Measurements from ENCODE around the gene NFATC2. TPM values are rescaled to one million over a fixed set of nuclear protein-coding genes. Genes with fewer than 3 reads are reported as not detected.

Gene NFATC2
- polyA plus RNA-seq, 1 experiment: 0.21 TPM

GRCh38 chr20:51514249-51514648, 28.3 kb downstream of the NFATC2 start:
- H3K4me3 ChIP-seq (ENCODE audit: low read depth, low read length): no peak overlapping the region
- no peaks in the 10 kb centered on the region; the same call in 1 of the 2 replicates for H3K27me3 ChIP-seq (ENCODE audit: control insufficient read depth, insufficient read depth, low read length)
- DNase-seq (ENCODE audit: low read depth): no peak
- TF ChIP-seq CTCF (IDR thresholded peaks at IDR 0.05; ENCODE audit: insufficient read depth, low read depth, low read length): no peak
- H3K36me3 ChIP-seq (ENCODE audit: control insufficient read depth, insufficient read depth, low read length): no peaks in the 10 kb centered on the region
- CTCF ChIA-PET: interaction anchor here (0.6 to 1.2 kb wide), 4 partner anchors 9 to 57 kb away, joined by 3 to 4 read pairs (median 3); no protein-coding TSS in a partner anchor
- POLR2A ChIA-PET: no interaction called here

DNA sequence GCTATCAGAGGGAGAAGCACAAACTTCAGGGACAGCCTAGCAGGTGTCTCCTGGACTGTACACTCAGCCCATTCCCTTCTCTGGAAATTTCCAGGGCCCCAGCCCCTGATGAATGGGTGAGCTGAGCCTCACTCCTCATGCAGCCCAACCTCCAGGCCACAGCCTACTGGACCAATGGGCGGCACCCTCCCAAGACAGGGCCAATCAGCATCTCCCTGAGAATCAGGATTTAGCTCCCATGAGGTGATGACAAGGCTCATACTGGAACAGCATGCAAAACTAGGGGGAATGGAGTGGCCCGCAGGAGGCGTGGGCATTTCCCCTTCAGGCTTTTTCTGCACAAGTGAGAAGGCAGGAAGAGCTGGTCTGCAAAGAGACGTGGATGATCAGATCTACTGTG, 29.0 kb downstream of the NFATC2 start:
- ChIA-PET POLR2A (no interaction called here), CTCF (interaction anchor here (1.2 kb wide), 2 partner anchors 11 to 45 kb away, joined by 3 read pairs; no protein-coding TSS in a partner anchor)
- no peaks in the 10 kb centered on the region; the same call in 1 of the 2 replicates for H3K27me3 ChIP-seq (ENCODE audit: control insufficient read depth, insufficient read depth, low read length)
- H3K36me3 ChIP-seq (ENCODE audit: control insufficient read depth, insufficient read depth, low read length): no peaks in the 10 kb centered on the region
- DNase-seq (ENCODE audit: low read depth): no peak
- no peak for TF ChIP-seq CTCF (IDR thresholded peaks at IDR 0.05; ENCODE audit: insufficient read depth, low read depth, low read length)
- H3K4me3 ChIP-seq (ENCODE audit: low read depth, low read length): no peak overlapping the region

DNA sequence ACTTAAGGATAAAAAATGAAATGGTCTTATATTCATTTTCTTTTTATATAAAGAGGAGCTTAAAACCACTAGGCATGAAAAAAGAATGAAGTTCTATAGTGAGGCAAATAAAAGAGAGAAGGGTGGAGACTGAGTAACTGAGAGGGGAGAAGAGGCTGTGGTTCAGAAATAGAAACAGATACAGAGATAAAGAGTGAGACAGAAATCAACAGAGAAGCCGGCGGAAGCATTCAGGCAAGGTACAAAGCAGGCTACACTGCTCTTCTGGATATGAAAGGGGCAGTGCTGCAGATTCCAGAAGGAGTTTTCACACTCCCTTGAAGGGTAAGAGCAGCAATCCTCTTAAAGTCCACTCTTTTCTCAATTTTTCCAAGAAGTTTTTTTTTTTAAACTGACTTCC, 29.9 kb downstream of the NFATC2 start:
- CTCF ChIA-PET: interaction anchor here (1.2 kb wide), 1 partner anchor 44 kb away, joined by 3 read pairs; no protein-coding TSS in a partner anchor
- POLR2A ChIA-PET: no interaction called here
- TF ChIP-seq CTCF (IDR thresholded peaks at IDR 0.05; ENCODE audit: insufficient read depth, low read depth, low read length): no peak
- no peak for DNase-seq (ENCODE audit: low read depth)
- Histone ChIP-seq H3K4me3 (ENCODE audit: low read depth, low read length) (no peak overlapping the region), H3K27me3 (ENCODE audit: control insufficient read depth, insufficient read depth, low read length) (no peaks in the 10 kb centered on the region; the same call in 1 of the 2 replicates), H3K36me3 (ENCODE audit: control insufficient read depth, insufficient read depth, low read length) (no peaks in the 10 kb centered on the region)

GRCh38 chr20:51511861-51512619, 30.5 kb downstream of the NFATC2 start:
- TF ChIP-seq CTCF (IDR thresholded peaks at IDR 0.05; ENCODE audit: insufficient read depth, low read depth, low read length): no peak
- POLR2A ChIA-PET: no interaction called here

GRCh38 chr20:51510936-51511605, 31.4 kb downstream of the NFATC2 start:
- no peak for TF ChIP-seq CTCF (IDR thresholded peaks at IDR 0.05; ENCODE audit: insufficient read depth, low read depth, low read length)
- no peak for DNase-seq (ENCODE audit: low read depth)
- no peak overlapping the region for H3K4me3 ChIP-seq (ENCODE audit: low read depth, low read length)
- no peaks in the 10 kb centered on the region for H3K36me3 ChIP-seq (ENCODE audit: control insufficient read depth, insufficient read depth, low read length)
- H3K27me3 ChIP-seq (ENCODE audit: control insufficient read depth, insufficient read depth, low read length): no peaks in the 10 kb centered on the region; the same call in 1 of the 2 replicates
- ChIA-PET POLR2A (no interaction called here), CTCF (no interaction called here)

More at GRCh38 chr20:51511861-51512619, 30.5 kb downstream of the NFATC2 start:
- Histone ChIP-seq H3K4me3 (ENCODE audit: low read depth, low read length) (no peak overlapping the region), H3K27me3 (ENCODE audit: control insufficient read depth, insufficient read depth, low read length) (no peaks in the 10 kb centered on the region; the same call in 1 of the 2 replicates), H3K36me3 (ENCODE audit: control insufficient read depth, insufficient read depth, low read length) (no peaks in the 10 kb centered on the region)
- CTCF ChIA-PET: interaction anchor here (1.2 kb wide), 1 partner anchor 44 kb away, joined by 3 read pairs; no protein-coding TSS in a partner anchor
- DNase-seq (ENCODE audit: low read depth): no peak
